Measurements from ENCODE around the gene ABCA9. TPM values are rescaled to one million over a fixed set of nuclear protein-coding genes. Genes with fewer than 3 reads are reported as not detected.

The ABCA9 gene
- polyA plus RNA-seq, 1 donor (not counting 4 experiments of a cell fraction or from before 2014, with no cell fraction given) = 0.17 TPM

- Histone ChIP-seq H3K27me3 (ENCODE audit: control insufficient read depth, extremely low read depth, insufficient read depth, low read length) (no peaks in the 10 kb centered on the region), H3K9ac (ENCODE audit: control insufficient read depth, extremely low read depth, insufficient read depth, low read length) (no peak overlapping the region), H3K4me3 (ENCODE audit: control insufficient read depth in 2 of 3, extremely low read depth in 1 of 3, insufficient read depth in 2 of 3, low read depth in 1 of 3, low read length in 3 of 3) (no peak overlapping the region), H3K36me3 (ENCODE audit: control insufficient read depth in 2 of 2, extremely low read depth in 1 of 2, insufficient read depth in 2 of 2, low read length in 2 of 2) (no peaks in the 10 kb centered on the region), H2AFZ (ENCODE audit: control insufficient read depth, low read length) (no peak overlapping the region), H3K9me3 (ENCODE audit: control insufficient read depth, low read depth, low read length) (no peaks in the 10 kb centered on the region), H3K9me1 (ENCODE audit: control insufficient read depth, extremely low read depth, insufficient read depth, low read length) (no peaks in the 10 kb centered on the region), H4K20me1 (ENCODE audit: control insufficient read depth, extremely low read depth, insufficient read depth, low read length) (no peaks in the 10 kb centered on the region), H3K4me2 (ENCODE audit: control insufficient read depth, extremely low read depth, insufficient read depth, low read depth, low read length) (no peak overlapping the region), H3K4me1 (ENCODE audit: control insufficient read depth, extremely low read depth, insufficient read depth, low read length) (no peaks in the 10 kb centered on the region), H3K27ac (ENCODE audit: control insufficient read depth, insufficient read depth, low read length) (no peak overlapping the region), H3K79me2 (ENCODE audit: control insufficient read depth, insufficient read depth, low read length) (no peaks in the 10 kb centered on the region)
- dilution Hi-C loops (cut with MboI; ENCODE audit: extremely low pct_ligation_motif_present, low sequenced_read_pairs) = no loop called here
- DNase-seq (ENCODE audit: low read depth, low spot score) = no peak
- FAIRE-seq = no peak
- TF ChIP-seq CTCF (optimal IDR thresholded peaks at IDR 0.05 in 1 of 3, IDR thresholded peaks at IDR 0.05 in 1 of 3, conservative IDR thresholded peaks at IDR 0.05 in 1 of 3; ENCODE audit: extremely low read depth in 1 of 3, insufficient read depth in 2 of 3, low read length in 3 of 3) (no peak), EZH2 (IDR thresholded peaks at IDR 0.05; ENCODE audit: low read length) (no peak)
These were observed 18.4 kb downstream of the ABCA9 start for GRCh38 chr17:69042308-69042707.

- Histone ChIP-seq H3K36me3 (ENCODE audit: control insufficient read depth in 2 of 2, extremely low read depth in 1 of 2, insufficient read depth in 2 of 2, low read length in 2 of 2) (no peaks in the 10 kb centered on the region), H3K79me2 (ENCODE audit: control insufficient read depth, insufficient read depth, low read length) (no peaks in the 10 kb centered on the region), H2AFZ (ENCODE audit: control insufficient read depth, low read length) (no peak overlapping the region), H3K27me3 (ENCODE audit: control insufficient read depth, extremely low read depth, insufficient read depth, low read length) (no peaks in the 10 kb centered on the region), H3K27ac (ENCODE audit: control insufficient read depth, insufficient read depth, low read length) (no peak overlapping the region), H3K9me1 (ENCODE audit: control insufficient read depth, extremely low read depth, insufficient read depth, low read length) (no peaks in the 10 kb centered on the region), H3K4me2 (ENCODE audit: control insufficient read depth, extremely low read depth, insufficient read depth, low read depth, low read length) (no peak overlapping the region), H3K4me3 (ENCODE audit: control insufficient read depth in 2 of 3, extremely low read depth in 1 of 3, insufficient read depth in 2 of 3, low read depth in 1 of 3, low read length in 3 of 3) (no peak overlapping the region), H3K9me3 (ENCODE audit: control insufficient read depth, low read depth, low read length) (no peaks in the 10 kb centered on the region), H3K9ac (ENCODE audit: control insufficient read depth, extremely low read depth, insufficient read depth, low read length) (no peak overlapping the region), H4K20me1 (ENCODE audit: control insufficient read depth, extremely low read depth, insufficient read depth, low read length) (no peaks in the 10 kb centered on the region), H3K4me1 (ENCODE audit: control insufficient read depth, extremely low read depth, insufficient read depth, low read length) (no peaks in the 10 kb centered on the region)
- no peak for FAIRE-seq
- TF ChIP-seq CTCF (optimal IDR thresholded peaks at IDR 0.05 in 1 of 3, IDR thresholded peaks at IDR 0.05 in 1 of 3, conservative IDR thresholded peaks at IDR 0.05 in 1 of 3; ENCODE audit: extremely low read depth in 1 of 3, insufficient read depth in 2 of 3, low read length in 3 of 3) = no peak
- no peak for TF ChIP-seq EZH2 (IDR thresholded peaks at IDR 0.05; ENCODE audit: low read length)
- dilution Hi-C loops (cut with MboI; ENCODE audit: extremely low pct_ligation_motif_present, low sequenced_read_pairs) = no loop called here
- no peak for DNase-seq (ENCODE audit: low read depth, low spot score)
These were observed 28.9 kb downstream of the ABCA9 start for GRCh38 chr17:69031839-69032238.

Data from keratinocyte (primary cell).